Measurements from ENCODE around the gene CDH26.
A peak's percentile ranks its signal among the peaks of the same experiment; 100 is the strongest.

The CDH26 gene

GRCh38 chr20:59940129-59940955 lies 17.9 kb upstream of the CDH26 start, which contains the start of the genes FAM217B and PPP1R3D:
Gene FAM217B, plus strand, starts transcription at chr20:59940389. Its CDS starts 3,555 bp downstream, at chr20:59943944.
Gene PPP1R3D, minus strand, starts transcription at chr20:59940305. Its CDS starts 374 bp downstream, at chr20:59939931.
- peak within 1 kb of the TSS; percentile 78 to 92 for H3K4me3 ChIP-seq (ENCODE audit: low read depth in 1 of 2, low read length in 2 of 2)
- H3K9ac ChIP-seq (ENCODE audit: low read depth in 1 of 2, low read length in 2 of 2): peak within 1 kb of the TSS; percentile 75 to 96
- peaks cover 42% of the 10 kb centered on the region in 2 donors for H3K4me1 ChIP-seq (ENCODE audit: control insufficient read depth in 1 of 2, insufficient read depth in 2 of 2, low read length in 2 of 2)
- peak within 1 kb of the TSS; percentile 92 for H3K27ac ChIP-seq (ENCODE audit: low read depth, low read length)
- peaks cover 12 to 29% of the 10 kb centered on the region in 2 donors for H3K36me3 ChIP-seq (ENCODE audit: control insufficient read depth in 1 of 2, insufficient read depth in 2 of 2, low read length in 2 of 2)
- no peaks in the 10 kb centered on the region for H3K27me3 ChIP-seq (ENCODE audit: control insufficient read depth in 1 of 2, insufficient read depth in 2 of 2, low read length in 2 of 2)
- no peaks in the 10 kb centered on the region for H3K9me3 ChIP-seq (ENCODE audit: control insufficient read depth in 1 of 2, low read length in 2 of 2)

- H3K4me1 ChIP-seq (ENCODE audit: control insufficient read depth in 1 of 2, insufficient read depth in 2 of 2, low read length in 2 of 2): peaks cover 40 to 42% of the 10 kb centered on the region in 2 donors
- peaks cover 12 to 29% of the 10 kb centered on the region in 2 donors for H3K36me3 ChIP-seq (ENCODE audit: control insufficient read depth in 1 of 2, insufficient read depth in 2 of 2, low read length in 2 of 2)
- no peaks in the 10 kb centered on the region for H3K9me3 ChIP-seq (ENCODE audit: control insufficient read depth in 1 of 2, low read length in 2 of 2)
- H3K27ac ChIP-seq (ENCODE audit: low read depth, low read length): peak overlapping the region; percentile 92
- H3K27me3 ChIP-seq (ENCODE audit: control insufficient read depth in 1 of 2, insufficient read depth in 2 of 2, low read length in 2 of 2): no peaks in the 10 kb centered on the region
- H3K4me3 ChIP-seq (ENCODE audit: low read depth in 1 of 2, low read length in 2 of 2): peak overlapping the region; percentile 78 to 92
- H3K9ac ChIP-seq (ENCODE audit: low read depth in 1 of 2, low read length in 2 of 2): peak overlapping the region; percentile 75 to 96
Measured at GRCh38 chr20:59940956-59941294, 17.3 kb upstream of the CDH26 start.

GRCh38 chr20:59942245-59942644 lies 16.0 kb upstream of the CDH26 start:
- no peaks in the 10 kb centered on the region for H3K27me3 ChIP-seq (ENCODE audit: control insufficient read depth in 1 of 2, insufficient read depth in 2 of 2, low read length in 2 of 2)
- H3K9ac ChIP-seq (ENCODE audit: low read depth in 1 of 2, low read length in 2 of 2): peak overlapping the region in 1 of 2 donors; percentile 14
- H3K4me3 ChIP-seq (ENCODE audit: low read depth in 1 of 2, low read length in 2 of 2): no peak overlapping the region
- H3K9me3 ChIP-seq (ENCODE audit: control insufficient read depth in 1 of 2, low read length in 2 of 2): no peaks in the 10 kb centered on the region
- no peak overlapping the region for H3K27ac ChIP-seq (ENCODE audit: low read depth, low read length)
- H3K4me1 ChIP-seq (ENCODE audit: control insufficient read depth in 1 of 2, insufficient read depth in 2 of 2, low read length in 2 of 2): peaks cover 33 to 35% of the 10 kb centered on the region in 2 donors
- peaks cover 12 to 29% of the 10 kb centered on the region in 2 donors for H3K36me3 ChIP-seq (ENCODE audit: control insufficient read depth in 1 of 2, insufficient read depth in 2 of 2, low read length in 2 of 2)

GRCh38 chr20:59944726-59945125 lies 13.5 kb upstream of the CDH26 start:
- H3K27me3 ChIP-seq (ENCODE audit: control insufficient read depth in 1 of 2, insufficient read depth in 2 of 2, low read length in 2 of 2): no peaks in the 10 kb centered on the region
- no peaks in the 10 kb centered on the region for H3K9me3 ChIP-seq (ENCODE audit: control insufficient read depth in 1 of 2, low read length in 2 of 2)
- H3K27ac ChIP-seq (ENCODE audit: low read depth, low read length): no peak overlapping the region
- no peak overlapping the region for H3K4me3 ChIP-seq (ENCODE audit: low read depth in 1 of 2, low read length in 2 of 2)
- peaks cover 18 to 30% of the 10 kb centered on the region in 2 donors for H3K4me1 ChIP-seq (ENCODE audit: control insufficient read depth in 1 of 2, insufficient read depth in 2 of 2, low read length in 2 of 2)
- H3K36me3 ChIP-seq (ENCODE audit: control insufficient read depth in 1 of 2, insufficient read depth in 2 of 2, low read length in 2 of 2): peaks cover 12 to 29% of the 10 kb centered on the region in 2 donors
- H3K9ac ChIP-seq (ENCODE audit: low read depth in 1 of 2, low read length in 2 of 2): no peak overlapping the region

GRCh38 chr20:59945175-59945574 lies 13.0 kb upstream of the CDH26 start:
- Histone ChIP-seq H3K27ac (ENCODE audit: low read depth, low read length) (no peak overlapping the region), H3K36me3 (ENCODE audit: control insufficient read depth in 1 of 2, insufficient read depth in 2 of 2, low read length in 2 of 2) (peaks cover 12 to 29% of the 10 kb centered on the region in 2 donors), H3K9ac (ENCODE audit: low read depth in 1 of 2, low read length in 2 of 2) (no peak overlapping the region), H3K27me3 (ENCODE audit: control insufficient read depth in 1 of 2, insufficient read depth in 2 of 2, low read length in 2 of 2) (no peaks in the 10 kb centered on the region), H3K4me1 (ENCODE audit: control insufficient read depth in 1 of 2, insufficient read depth in 2 of 2, low read length in 2 of 2) (peaks cover 18 to 30% of the 10 kb centered on the region in 2 donors), H3K9me3 (ENCODE audit: control insufficient read depth in 1 of 2, low read length in 2 of 2) (no peaks in the 10 kb centered on the region), H3K4me3 (ENCODE audit: low read depth in 1 of 2, low read length in 2 of 2) (no peak overlapping the region)

- Histone ChIP-seq H3K27me3 (ENCODE audit: control insufficient read depth in 1 of 2, insufficient read depth in 2 of 2, low read length in 2 of 2) (no peaks in the 10 kb centered on the region), H3K4me3 (ENCODE audit: low read depth in 1 of 2, low read length in 2 of 2) (no peak overlapping the region), H3K36me3 (ENCODE audit: control insufficient read depth in 1 of 2, insufficient read depth in 2 of 2, low read length in 2 of 2) (peaks cover 12 to 29% of the 10 kb centered on the region in 2 donors), H3K9ac (ENCODE audit: low read depth in 1 of 2, low read length in 2 of 2) (no peak overlapping the region), H3K9me3 (ENCODE audit: control insufficient read depth in 1 of 2, low read length in 2 of 2) (no peaks in the 10 kb centered on the region), H3K4me1 (ENCODE audit: control insufficient read depth in 1 of 2, insufficient read depth in 2 of 2, low read length in 2 of 2) (peaks cover 17 to 30% of the 10 kb centered on the region in 2 donors), H3K27ac (ENCODE audit: low read depth, low read length) (no peak overlapping the region)
Measured at GRCh38 chr20:59945731-59946130, 12.5 kb upstream of the CDH26 start.

- H3K9me3 ChIP-seq (ENCODE audit: control insufficient read depth in 1 of 2, low read length in 2 of 2): no peaks in the 10 kb centered on the region
- H3K27me3 ChIP-seq (ENCODE audit: control insufficient read depth in 1 of 2, insufficient read depth in 2 of 2, low read length in 2 of 2): no peaks in the 10 kb centered on the region
- peaks cover 5 to 16% of the 10 kb centered on the region in 2 donors for H3K4me1 ChIP-seq (ENCODE audit: control insufficient read depth in 1 of 2, insufficient read depth in 2 of 2, low read length in 2 of 2)
- no peak overlapping the region for H3K27ac ChIP-seq (ENCODE audit: low read depth, low read length)
- H3K4me3 ChIP-seq (ENCODE audit: low read depth in 1 of 2, low read length in 2 of 2): no peak overlapping the region
- no peak overlapping the region for H3K9ac ChIP-seq (ENCODE audit: low read depth in 1 of 2, low read length in 2 of 2)
- peaks cover 12 to 27% of the 10 kb centered on the region in 2 donors for H3K36me3 ChIP-seq (ENCODE audit: control insufficient read depth in 1 of 2, insufficient read depth in 2 of 2, low read length in 2 of 2)
Measured at GRCh38 chr20:59947376-59947775, 10.8 kb upstream of the CDH26 start.

GRCh38 chr20:59948212-59948611 lies 10.0 kb upstream of the CDH26 start:
- H3K9ac ChIP-seq (ENCODE audit: low read depth in 1 of 2, low read length in 2 of 2): no peak overlapping the region
- H3K9me3 ChIP-seq (ENCODE audit: control insufficient read depth in 1 of 2, low read length in 2 of 2): no peaks in the 10 kb centered on the region
- no peak overlapping the region for H3K4me3 ChIP-seq (ENCODE audit: low read depth in 1 of 2, low read length in 2 of 2)
- H3K4me1 ChIP-seq (ENCODE audit: control insufficient read depth in 1 of 2, insufficient read depth in 2 of 2, low read length in 2 of 2): peaks cover 5 to 11% of the 10 kb centered on the region in 2 donors
- H3K36me3 ChIP-seq (ENCODE audit: control insufficient read depth in 1 of 2, insufficient read depth in 2 of 2, low read length in 2 of 2): peaks cover 12 to 20% of the 10 kb centered on the region in 2 donors
- H3K27me3 ChIP-seq (ENCODE audit: control insufficient read depth in 1 of 2, insufficient read depth in 2 of 2, low read length in 2 of 2): no peaks in the 10 kb centered on the region
- no peak overlapping the region for H3K27ac ChIP-seq (ENCODE audit: low read depth, low read length)

- Histone ChIP-seq H3K27me3 (ENCODE audit: control insufficient read depth in 1 of 2, insufficient read depth in 2 of 2, low read length in 2 of 2) (no peaks in the 10 kb centered on the region), H3K36me3 (ENCODE audit: control insufficient read depth in 1 of 2, insufficient read depth in 2 of 2, low read length in 2 of 2) (peaks cover 8 to 12% of the 10 kb centered on the region in 2 donors), H3K9ac (ENCODE audit: low read depth in 1 of 2, low read length in 2 of 2) (no peak overlapping the region), H3K27ac (ENCODE audit: low read depth, low read length) (no peak overlapping the region), H3K4me1 (ENCODE audit: control insufficient read depth in 1 of 2, insufficient read depth in 2 of 2, low read length in 2 of 2) (peaks cover 5 to 11% of the 10 kb centered on the region in 2 donors), H3K9me3 (ENCODE audit: control insufficient read depth in 1 of 2, low read length in 2 of 2) (no peaks in the 10 kb centered on the region), H3K4me3 (ENCODE audit: low read depth in 1 of 2, low read length in 2 of 2) (no peak overlapping the region)
Measured at GRCh38 chr20:59948828-59949720, 9.1 kb upstream of the CDH26 start.

GRCh38 chr20:59949911-59950310 lies 8.3 kb upstream of the CDH26 start:
- no peaks in the 10 kb centered on the region for H3K9me3 ChIP-seq (ENCODE audit: control insufficient read depth in 1 of 2, low read length in 2 of 2)
- H3K36me3 ChIP-seq (ENCODE audit: control insufficient read depth in 1 of 2, insufficient read depth in 2 of 2, low read length in 2 of 2): peaks cover 0 to 3% of the 10 kb centered on the region in 2 donors
- peaks cover 5 to 11% of the 10 kb centered on the region in 2 donors for H3K4me1 ChIP-seq (ENCODE audit: control insufficient read depth in 1 of 2, insufficient read depth in 2 of 2, low read length in 2 of 2)
- no peaks in the 10 kb centered on the region for H3K27me3 ChIP-seq (ENCODE audit: control insufficient read depth in 1 of 2, insufficient read depth in 2 of 2, low read length in 2 of 2)
- no peak overlapping the region for H3K27ac ChIP-seq (ENCODE audit: low read depth, low read length)
- H3K4me3 ChIP-seq (ENCODE audit: low read depth in 1 of 2, low read length in 2 of 2): no peak overlapping the region
- H3K9ac ChIP-seq (ENCODE audit: low read depth in 1 of 2, low read length in 2 of 2): no peak overlapping the region

Measured in duodenal mucosa (tissue), 2 donors.